ENCODE data around the gene ARID5A. TPM values are rescaled to one million over a fixed set of nuclear protein-coding genes. Genes with fewer than 3 reads are reported as not detected.
"Not testable (repeated sequence)": the region's sequence is repeated elsewhere in the genome, so short reads cannot be mapped to it uniquely, and the experiment has no call there.

Gene ARID5A
- polyA plus RNA-seq (2012; ENCODE audit: low read depth, missing spikeins) = 54.4 TPM

- FAIRE-seq (no peak), DNase-seq (ENCODE audit: insufficient read length, low spot score) (peak; percentile 87)
- peak; percentile 85 for TF ChIP-seq POLR2A (IDR thresholded peaks at IDR 0.05; ENCODE audit: low read depth, low read length)
- TF ChIP-seq POLR2AphosphoS5 (IDR thresholded peaks at IDR 0.05; ENCODE audit: low read depth, low read length) = peak; percentile 82
- no peak for TF ChIP-seq SPI1 (IDR thresholded peaks at IDR 0.05; ENCODE audit: low read depth, low read length)
- no peak for TF ChIP-seq PAX5 (IDR thresholded peaks at IDR 0.05; ENCODE audit: insufficient read depth, low read length, severe bottlenecking)
- TF ChIP-seq POU2F2 (IDR thresholded peaks at IDR 0.05; ENCODE audit: low read depth, low read length) = no peak
- TF ChIP-seq TAF1 (IDR thresholded peaks at IDR 0.05; ENCODE audit: low read depth, low read length) = peak; percentile 83
Measured at GRCh38 chr2:96536445-96537065, at the start of gene ARID5A. Gene ARID5A, plus strand, starts transcription at chr2:96536752. Its CDS starts 75 bp downstream, at chr2:96536827.

- FAIRE-seq (no peak), DNase-seq (ENCODE audit: insufficient read length, low spot score) (no peak)
- no peak for TF ChIP-seq TAF1 (IDR thresholded peaks at IDR 0.05; ENCODE audit: low read depth, low read length)
- TF ChIP-seq POLR2AphosphoS5 (IDR thresholded peaks at IDR 0.05; ENCODE audit: low read depth, low read length) = no peak
- TF ChIP-seq PAX5 (IDR thresholded peaks at IDR 0.05; ENCODE audit: insufficient read depth, low read length, severe bottlenecking) = no peak
- TF ChIP-seq POLR2A (IDR thresholded peaks at IDR 0.05; ENCODE audit: low read depth, low read length) = no peak
- TF ChIP-seq POU2F2 (IDR thresholded peaks at IDR 0.05; ENCODE audit: low read depth, low read length) = no peak
- TF ChIP-seq SPI1 (IDR thresholded peaks at IDR 0.05; ENCODE audit: low read depth, low read length) = no peak
Measured at GRCh38 chr2:96489261-96489660, 47.3 kb upstream of the ARID5A start.

GRCh38 chr2:96489663-96490062 lies 46.9 kb upstream of the ARID5A start:
- DNase-seq (ENCODE audit: insufficient read length, low spot score) = no peak
- TF ChIP-seq SPI1 (IDR thresholded peaks at IDR 0.05; ENCODE audit: low read depth, low read length) (peak; percentile 55), PAX5 (IDR thresholded peaks at IDR 0.05; ENCODE audit: insufficient read depth, low read length, severe bottlenecking) (no peak)
- FAIRE-seq = peak; percentile 35

GRCh38 chr2:96491860-96492497 lies 44.6 kb upstream of the ARID5A start:
- no peak for TF ChIP-seq POU2F2 (IDR thresholded peaks at IDR 0.05; ENCODE audit: low read depth, low read length)
- TF ChIP-seq POLR2A (IDR thresholded peaks at IDR 0.05; ENCODE audit: low read depth, low read length) = no peak
- no peak for TF ChIP-seq TAF1 (IDR thresholded peaks at IDR 0.05; ENCODE audit: low read depth, low read length)
- no peak for TF ChIP-seq POLR2AphosphoS5 (IDR thresholded peaks at IDR 0.05; ENCODE audit: low read depth, low read length)
- no peak for TF ChIP-seq PAX5 (IDR thresholded peaks at IDR 0.05; ENCODE audit: insufficient read depth, low read length, severe bottlenecking)
- no peak for TF ChIP-seq SPI1 (IDR thresholded peaks at IDR 0.05; ENCODE audit: low read depth, low read length)
- DNase-seq (ENCODE audit: insufficient read length, low spot score) (no peak), FAIRE-seq (no peak)

GRCh38 chr2:96493072-96493471 lies 43.5 kb upstream of the ARID5A start:
- TF ChIP-seq TAF1 (IDR thresholded peaks at IDR 0.05; ENCODE audit: low read depth, low read length) (no peak), SPI1 (IDR thresholded peaks at IDR 0.05; ENCODE audit: low read depth, low read length) (no peak), PAX5 (IDR thresholded peaks at IDR 0.05; ENCODE audit: insufficient read depth, low read length, severe bottlenecking) (no peak), POLR2A (IDR thresholded peaks at IDR 0.05; ENCODE audit: low read depth, low read length) (no peak), POU2F2 (IDR thresholded peaks at IDR 0.05; ENCODE audit: low read depth, low read length) (no peak), POLR2AphosphoS5 (IDR thresholded peaks at IDR 0.05; ENCODE audit: low read depth, low read length) (no peak)
- FAIRE-seq = no peak
- DNase-seq (ENCODE audit: insufficient read length, low spot score) = no peak

GRCh38 chr2:96494188-96494587 lies 42.4 kb upstream of the ARID5A start:
- TF ChIP-seq SPI1 (IDR thresholded peaks at IDR 0.05; ENCODE audit: low read depth, low read length) = no peak
- no peak for TF ChIP-seq PAX5 (IDR thresholded peaks at IDR 0.05; ENCODE audit: insufficient read depth, low read length, severe bottlenecking)
- no peak for TF ChIP-seq POLR2AphosphoS5 (IDR thresholded peaks at IDR 0.05; ENCODE audit: low read depth, low read length)
- no peak for TF ChIP-seq TAF1 (IDR thresholded peaks at IDR 0.05; ENCODE audit: low read depth, low read length)
- TF ChIP-seq POLR2A (IDR thresholded peaks at IDR 0.05; ENCODE audit: low read depth, low read length) = no peak
- DNase-seq (ENCODE audit: insufficient read length, low spot score) = no peak
- no peak for FAIRE-seq

GRCh38 chr2:96495982-96496629 lies 40.4 kb upstream of the ARID5A start:
- FAIRE-seq (no peak), DNase-seq (ENCODE audit: insufficient read length, low spot score) (no peak)
- TF ChIP-seq PAX5 (IDR thresholded peaks at IDR 0.05; ENCODE audit: insufficient read depth, low read length, severe bottlenecking) = no peak
- no peak for TF ChIP-seq POLR2AphosphoS5 (IDR thresholded peaks at IDR 0.05; ENCODE audit: low read depth, low read length)
- TF ChIP-seq POU2F2 (IDR thresholded peaks at IDR 0.05; ENCODE audit: low read depth, low read length) = no peak
- no peak for TF ChIP-seq SPI1 (IDR thresholded peaks at IDR 0.05; ENCODE audit: low read depth, low read length)
- no peak for TF ChIP-seq TAF1 (IDR thresholded peaks at IDR 0.05; ENCODE audit: low read depth, low read length)
- TF ChIP-seq POLR2A (IDR thresholded peaks at IDR 0.05; ENCODE audit: low read depth, low read length) = no peak

- no peak for DNase-seq (ENCODE audit: insufficient read length, low spot score)
- TF ChIP-seq POLR2A (IDR thresholded peaks at IDR 0.05; ENCODE audit: low read depth, low read length) (no peak), SPI1 (IDR thresholded peaks at IDR 0.05; ENCODE audit: low read depth, low read length) (no peak), PAX5 (IDR thresholded peaks at IDR 0.05; ENCODE audit: insufficient read depth, low read length, severe bottlenecking) (no peak), TAF1 (IDR thresholded peaks at IDR 0.05; ENCODE audit: low read depth, low read length) (no peak), POLR2AphosphoS5 (IDR thresholded peaks at IDR 0.05; ENCODE audit: low read depth, low read length) (no peak), POU2F2 (IDR thresholded peaks at IDR 0.05; ENCODE audit: low read depth, low read length) (no peak)
- no peak for FAIRE-seq
Measured at GRCh38 chr2:96498021-96498431, 38.5 kb upstream of the ARID5A start.

GRCh38 chr2:96498611-96499010 lies 37.9 kb upstream of the ARID5A start:
- FAIRE-seq; DNase-seq (ENCODE audit: insufficient read length, low spot score): not testable (repeated sequence)
